DMS153 treated with DMSO at 0.1 percent for 48 hours (cell line): ENCODE results near the gene DST.

Experiments used
- DNase-seq: peaks from one replicate; lab custom pipeline; 2025; ENCODE audit not compliant: unreplicated experiment; lab: John Stamatoyannopoulos, UW

DST gene

DNA sequence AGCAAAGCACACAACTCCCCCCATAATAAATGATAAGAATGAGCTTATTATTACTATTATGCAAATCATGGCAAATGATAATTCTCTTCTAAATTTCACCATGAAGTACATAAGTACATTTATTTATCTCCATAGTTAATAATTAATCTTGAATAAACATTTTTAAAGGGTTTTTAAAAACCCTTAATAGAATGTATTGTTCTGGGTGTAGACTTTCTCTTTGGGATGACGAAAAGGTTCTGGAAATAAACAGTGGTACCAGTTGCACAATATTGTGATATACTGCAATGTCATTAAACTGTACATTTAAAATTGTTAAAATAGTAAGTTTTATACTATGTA is 18.0 kb downstream of the DST start:
- DNase-seq = no peak

DNA sequence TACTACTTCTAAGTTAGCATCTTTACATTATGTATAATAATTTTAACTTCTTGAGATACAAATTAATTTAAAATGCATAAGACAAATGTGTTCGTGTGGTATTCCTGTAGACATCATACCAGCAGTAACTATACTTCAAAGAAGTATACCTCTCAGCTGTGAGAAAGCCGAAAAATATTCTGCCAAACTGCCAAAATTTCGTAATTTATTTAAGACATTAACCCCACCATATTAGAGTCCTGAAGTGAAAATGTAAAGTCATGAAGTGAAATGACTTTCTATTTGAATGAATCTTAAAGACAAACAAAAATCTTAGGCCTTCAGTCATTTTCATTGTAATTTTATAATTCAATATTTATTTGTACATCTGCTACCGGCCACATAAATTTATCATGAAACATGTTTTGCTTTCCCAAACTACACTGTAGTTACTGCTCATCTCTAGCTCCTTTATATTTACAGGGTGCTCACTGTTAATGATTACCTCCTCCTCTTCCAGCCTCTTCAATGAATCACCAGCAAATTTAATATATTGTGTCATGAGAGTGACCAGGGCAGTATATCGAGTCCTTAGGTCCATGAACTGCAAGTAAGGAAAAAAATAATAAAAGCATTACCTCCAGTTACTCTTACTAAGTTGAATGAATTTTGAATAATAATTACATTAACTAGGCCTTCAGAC is 18.5 kb downstream of the DST start:
- DNase-seq = no peak

DNA sequence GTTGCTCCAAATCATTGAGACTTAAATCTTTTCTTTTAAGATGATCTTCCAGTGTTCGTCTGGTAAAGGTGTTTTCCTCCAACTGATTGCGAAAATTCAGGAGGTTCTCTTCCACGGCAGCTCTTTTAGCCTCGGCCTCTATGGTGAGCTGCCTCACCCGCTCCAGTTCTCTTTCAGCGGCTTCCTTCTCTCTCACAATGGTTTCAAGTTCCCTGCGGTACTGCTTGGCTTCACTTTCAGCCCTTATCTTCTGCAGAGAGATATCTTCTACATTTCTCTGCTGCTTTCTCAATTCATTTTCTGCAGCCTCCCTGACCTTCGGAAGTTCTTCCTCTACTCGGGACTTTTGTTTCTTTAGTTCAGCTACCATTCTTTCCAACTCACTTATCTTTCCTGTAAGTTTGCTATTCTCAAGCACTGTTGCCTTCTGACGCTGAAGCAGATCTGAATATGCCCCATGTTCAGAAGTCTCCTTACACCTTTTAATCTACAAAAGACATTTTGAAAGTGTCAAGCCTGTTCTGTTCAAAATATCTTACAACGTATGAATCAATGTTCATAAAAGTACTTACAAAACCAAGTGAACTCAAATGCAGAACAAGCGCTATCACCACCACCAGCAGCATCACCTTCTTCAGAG is 22.3 kb downstream of the DST start:
- DNase-seq = no peak

DNA sequence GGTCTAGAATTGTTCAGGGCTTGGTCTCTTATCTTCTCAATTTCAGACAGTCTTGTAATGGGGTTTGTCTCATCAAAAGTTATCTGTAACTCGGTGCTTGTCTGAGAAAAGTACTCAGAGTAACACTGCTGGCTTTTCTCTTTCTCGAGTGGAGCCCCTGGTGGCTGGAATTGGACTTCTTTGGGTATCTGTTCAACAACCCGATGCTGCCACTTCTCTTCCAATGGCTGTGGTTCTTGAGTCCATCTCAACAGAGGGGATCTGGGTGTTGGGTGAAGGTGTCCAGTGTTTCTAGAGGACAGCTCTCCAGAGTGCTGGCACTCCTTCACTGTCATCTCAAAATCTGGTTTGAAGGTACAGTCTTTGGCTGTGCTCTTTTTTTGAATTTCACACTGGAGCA is 24.6 kb downstream of the DST start:
- no peak for DNase-seq

DNA sequence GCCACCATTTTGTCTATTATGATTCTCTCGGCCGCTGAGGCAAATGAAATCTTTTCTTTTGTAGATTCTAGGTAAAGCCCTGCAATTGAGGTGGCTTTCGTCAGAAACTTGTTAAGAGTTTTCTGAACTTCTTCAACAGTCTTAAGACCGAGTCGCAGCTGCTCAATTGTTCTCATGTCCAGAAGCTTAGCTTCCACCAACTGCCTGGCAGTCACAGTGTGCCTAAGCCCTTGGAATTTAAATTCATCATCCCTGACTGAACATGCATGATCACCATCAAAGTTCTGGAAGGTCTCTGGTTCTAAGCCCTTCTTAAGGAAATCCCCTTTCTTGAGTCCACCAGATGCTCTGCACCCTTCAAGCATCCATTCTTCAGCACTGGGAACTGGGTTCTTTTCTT is 25.7 kb downstream of the DST start:
- DNase-seq = no peak

DNA sequence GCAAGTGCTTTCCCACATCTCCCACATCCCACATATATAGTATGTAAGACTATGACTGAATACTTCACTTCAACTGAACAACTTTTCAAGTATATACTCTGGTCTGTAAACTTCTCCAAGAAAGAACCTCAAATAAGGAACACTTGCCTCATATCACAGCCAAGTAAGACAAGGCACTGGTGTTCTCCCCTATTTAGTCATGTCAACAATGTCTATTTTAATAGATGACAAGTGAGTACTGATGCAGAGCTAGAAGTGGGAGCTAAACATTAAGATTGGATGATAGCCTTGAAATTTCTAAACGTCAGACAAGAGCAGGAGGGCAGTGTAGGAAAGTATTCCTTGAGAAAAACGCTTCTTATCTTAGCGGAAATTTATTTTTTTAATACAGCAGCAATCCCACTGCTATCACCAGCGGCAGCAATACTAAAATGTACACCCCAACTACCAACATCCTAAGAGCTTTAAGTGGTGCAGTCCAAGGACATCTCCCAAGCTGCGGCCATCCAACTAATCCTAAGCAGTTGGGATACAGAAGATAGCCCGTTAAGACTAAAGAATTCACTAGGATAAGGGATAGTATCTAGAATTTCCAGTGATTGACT is 29.3 kb downstream of the DST start:
- no peak for DNase-seq

DNA sequence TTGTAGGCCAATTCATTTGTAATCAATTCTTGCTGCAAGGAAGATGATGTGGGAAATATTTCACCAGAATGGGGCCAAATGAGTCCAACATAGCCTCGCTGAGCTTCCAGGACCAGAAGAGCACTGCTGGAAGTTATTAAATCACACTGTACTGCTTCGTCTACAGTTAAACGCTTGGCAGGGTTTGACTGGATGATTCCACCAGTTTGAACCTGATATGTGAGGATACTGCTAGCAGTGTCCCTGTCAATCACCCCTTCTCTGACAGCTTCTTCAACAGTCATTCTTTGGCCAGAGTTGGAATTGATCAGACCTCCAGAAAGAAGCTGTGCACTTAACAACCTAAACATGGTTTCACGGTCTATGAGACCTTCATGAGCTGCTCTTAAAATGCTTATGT is 34.4 kb downstream of the DST start:
- DNase-seq = no peak

DNA sequence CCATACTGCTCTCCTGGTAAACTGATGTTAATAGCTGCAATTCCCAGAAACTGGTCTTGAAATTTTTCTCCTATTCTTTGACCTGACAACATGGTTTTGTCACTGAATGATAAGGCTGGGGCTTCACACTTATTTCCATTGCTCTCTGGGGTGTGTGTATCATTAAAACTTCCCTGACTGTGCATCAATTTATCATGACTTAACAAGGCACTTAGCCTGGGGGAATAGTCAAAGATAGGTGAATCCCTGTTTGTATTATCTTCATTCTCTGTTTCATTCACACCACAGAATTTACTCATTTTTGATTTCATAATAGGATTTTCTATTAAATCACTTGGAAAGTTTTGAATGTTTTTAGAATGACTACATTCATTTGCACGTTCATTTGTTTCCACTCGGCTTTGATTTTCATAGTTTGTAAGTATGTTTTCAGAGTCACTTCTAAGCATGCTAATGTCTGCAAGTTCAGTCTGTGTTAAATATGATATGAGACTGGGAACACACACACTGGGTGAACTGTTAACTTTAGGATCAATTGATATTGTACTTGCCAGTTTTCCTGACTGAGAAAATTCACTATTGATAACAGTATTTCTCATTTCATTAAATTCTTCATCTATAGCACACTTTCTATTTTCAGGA is 35.5 kb downstream of the DST start:
- no peak for DNase-seq

DNA sequence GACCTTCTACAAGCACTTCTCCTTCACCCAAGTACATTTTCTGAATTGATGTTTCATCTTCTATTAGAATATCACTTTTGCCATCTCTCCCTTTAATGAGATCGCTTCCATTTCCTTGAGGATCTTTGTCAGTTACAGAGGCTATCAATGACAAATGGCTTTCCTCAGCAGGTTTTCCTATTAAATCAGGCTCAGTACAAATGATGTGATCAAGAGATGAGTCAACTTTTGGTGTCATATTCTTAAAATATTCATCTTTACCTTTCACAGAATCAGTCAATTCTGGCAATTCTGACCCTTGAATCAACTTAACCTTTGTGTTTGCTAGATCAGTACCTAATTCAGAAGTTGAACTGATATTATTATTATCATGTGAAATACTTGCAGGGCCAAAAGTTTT is 37.3 kb downstream of the DST start:
- DNase-seq = no peak

DNA sequence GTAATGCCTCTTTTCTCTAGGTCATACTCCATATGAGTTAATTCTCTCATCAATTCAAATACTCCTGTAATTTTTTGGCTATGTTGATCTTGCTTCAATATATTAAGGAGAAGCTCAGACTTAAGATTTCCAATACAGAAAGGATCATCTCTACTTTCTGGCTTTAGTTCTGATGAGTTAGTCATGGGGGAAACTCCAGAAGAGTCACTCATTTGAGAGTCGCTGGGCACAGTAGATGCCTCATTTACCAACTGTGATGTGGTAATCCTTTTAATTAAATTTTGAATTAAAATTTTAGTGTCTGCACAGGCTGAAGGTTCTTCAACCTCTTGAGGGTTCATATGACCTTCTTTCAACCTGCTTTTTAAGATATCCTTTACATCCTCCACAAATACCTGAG is 38.5 kb downstream of the DST start:
- DNase-seq = no peak

DNA sequence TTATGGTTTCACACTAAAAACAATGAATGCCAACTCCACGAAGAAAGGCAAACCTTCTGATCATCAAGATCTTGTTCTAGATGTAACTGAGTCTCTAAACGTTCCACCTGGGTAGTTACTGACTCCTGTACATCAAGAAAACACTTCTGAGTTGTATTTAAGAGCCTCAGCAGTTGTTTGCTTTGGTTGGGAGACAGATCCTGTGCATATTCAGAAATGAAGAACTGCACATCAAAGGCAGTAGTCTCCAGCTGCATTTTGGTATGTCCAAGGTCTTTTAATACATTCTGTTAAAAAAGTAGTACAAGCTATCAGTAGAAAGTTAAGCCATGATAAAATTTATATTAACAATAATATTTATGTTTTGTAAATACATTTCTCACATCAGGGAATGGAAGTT is 41.3 kb downstream of the DST start:
- no peak for DNase-seq

DNA sequence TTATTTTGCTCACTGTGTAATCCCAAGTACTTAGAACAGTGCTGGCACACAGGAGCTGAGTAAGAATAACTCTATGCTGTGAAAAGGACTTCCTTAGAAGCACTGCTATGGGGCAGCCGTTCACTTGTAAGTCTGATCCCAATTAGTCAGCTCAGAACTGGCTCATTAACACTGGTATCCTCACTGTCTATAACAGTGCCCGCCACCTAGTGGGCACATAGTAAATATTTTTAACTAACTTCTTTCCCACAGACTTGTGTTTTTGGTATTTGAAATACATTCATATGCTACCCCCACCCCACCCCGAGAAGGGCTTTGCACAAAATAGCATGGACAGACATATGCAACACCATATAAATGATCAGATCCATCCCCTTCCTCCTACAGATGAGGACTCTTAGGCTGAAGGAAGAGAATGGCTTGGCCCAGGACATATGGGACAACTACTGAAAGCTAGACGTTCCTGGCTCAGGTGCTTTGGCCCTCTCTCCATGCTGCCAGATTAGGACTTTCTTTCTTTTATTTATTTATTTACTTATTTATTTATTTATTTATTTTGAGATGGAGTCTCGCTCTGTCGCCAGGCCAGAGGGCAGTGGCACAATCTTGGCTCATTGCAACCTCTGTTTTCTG is 47.1 kb downstream of the DST start:
- peak; percentile 4 for DNase-seq

DNA sequence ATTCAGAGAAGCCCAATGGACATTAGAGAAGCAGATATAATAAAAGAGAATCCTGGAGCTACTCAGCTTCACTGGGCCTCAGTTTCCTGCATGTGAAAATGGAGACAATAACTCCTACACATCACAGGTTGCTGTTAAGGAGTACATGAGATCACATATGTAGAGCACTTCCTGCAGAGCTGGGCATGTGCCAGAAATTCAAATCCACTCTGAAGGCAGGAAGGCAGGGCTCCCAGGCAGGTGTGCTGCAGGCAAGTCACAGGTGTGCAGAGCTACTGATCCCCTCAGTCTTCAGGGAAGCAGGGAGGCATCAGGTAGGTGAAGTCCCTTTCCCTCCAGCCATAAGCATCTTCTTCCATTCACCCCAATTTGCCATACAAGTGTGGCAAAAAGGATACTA is 48.0 kb downstream of the DST start:
- peak; percentile 86 for DNase-seq

DNA sequence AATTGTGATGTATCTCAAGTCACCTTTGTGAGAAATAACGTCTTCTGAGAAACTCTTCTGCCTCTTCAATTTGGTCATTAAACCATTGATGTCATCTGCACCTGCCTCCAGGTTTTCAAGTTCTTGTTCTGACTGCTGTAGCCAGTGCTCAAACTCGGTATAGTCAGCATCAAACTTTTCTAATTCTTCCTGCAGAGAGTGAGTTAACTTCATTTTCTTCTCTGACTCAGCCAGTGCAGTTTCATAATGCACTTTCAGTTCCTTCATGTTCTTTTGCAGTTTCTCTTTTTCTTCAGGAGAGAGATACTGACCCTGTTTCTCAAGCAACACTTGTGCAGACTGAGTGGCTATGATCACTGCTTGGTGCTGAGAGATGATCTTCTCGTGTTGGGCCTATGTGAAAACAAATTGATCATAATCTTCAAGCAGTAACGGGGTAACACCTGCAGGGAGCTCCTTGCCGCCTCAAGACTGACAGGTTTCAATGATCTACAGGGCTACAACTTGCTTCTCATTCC is 48.8 kb downstream of the DST start:
- DNase-seq = no peak

DNA sequence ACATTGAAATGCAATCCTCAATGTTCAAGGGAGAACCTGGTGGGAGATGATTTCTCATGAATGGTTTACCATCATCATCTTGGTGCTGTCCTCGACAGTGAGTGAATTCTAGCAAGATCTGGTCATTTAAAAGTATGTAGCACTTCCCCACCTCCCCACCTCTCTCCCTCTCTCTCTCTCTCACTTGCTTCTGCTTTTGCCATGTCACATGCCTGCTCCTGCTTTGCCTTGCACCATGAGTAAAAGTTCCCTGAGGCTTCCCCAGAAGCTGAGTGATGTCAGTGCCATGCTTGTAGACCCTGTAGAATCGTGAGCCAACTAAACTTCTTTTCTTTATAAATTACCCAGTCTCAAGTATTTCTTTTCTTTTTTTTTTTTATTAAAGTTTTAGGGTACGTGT is 60.5 kb downstream of the DST start:
- DNase-seq = no peak

DNA sequence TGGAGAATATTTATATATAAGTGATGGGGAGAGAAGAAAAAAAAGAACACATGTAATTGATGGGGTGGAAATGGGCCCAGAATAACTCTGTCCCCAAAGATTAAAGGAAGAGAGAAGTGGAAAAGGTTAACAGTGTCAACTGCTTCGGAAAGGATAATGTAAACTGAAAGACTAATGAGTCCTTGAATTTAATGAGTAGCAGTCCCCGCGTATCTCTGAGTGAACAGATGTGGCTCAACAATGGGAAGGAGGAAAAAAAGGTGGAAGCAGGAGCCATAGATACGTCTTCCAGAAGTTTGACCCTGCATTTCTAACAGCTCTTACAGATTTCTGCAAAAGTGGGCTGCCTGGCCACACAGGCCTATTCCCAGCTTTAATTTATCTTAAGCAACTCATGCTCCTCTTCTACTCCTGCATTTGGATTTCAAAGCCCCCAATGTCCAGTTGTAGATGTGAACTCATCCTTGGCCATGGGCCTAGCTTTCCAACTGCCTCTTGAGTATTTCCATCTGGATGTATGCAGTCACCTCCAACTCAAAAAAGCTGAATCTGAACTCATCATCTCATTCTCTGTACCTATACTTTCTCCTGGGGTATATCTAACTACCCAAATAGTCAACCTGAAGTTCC is 61.3 kb downstream of the DST start:
- no peak for DNase-seq

DNA sequence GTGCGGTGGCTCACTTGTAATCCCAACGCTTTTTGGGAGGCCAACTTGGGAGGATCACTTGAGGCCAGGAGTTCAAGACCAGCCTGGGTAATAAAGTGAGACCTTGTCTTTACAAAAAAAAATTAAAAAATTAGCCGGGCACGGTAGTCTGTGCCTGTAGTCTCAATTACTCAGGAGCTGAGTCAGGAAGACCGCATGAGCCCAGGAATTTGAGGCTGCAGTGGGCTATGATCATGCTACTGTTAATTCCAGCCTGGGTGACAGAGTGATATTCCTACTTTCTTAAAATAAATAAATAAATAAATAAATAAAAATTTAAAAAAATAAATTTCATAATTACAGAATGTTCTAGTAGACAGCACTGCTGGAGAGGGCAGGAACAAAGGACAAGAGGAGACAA is 62.4 kb downstream of the DST start:
- no peak for DNase-seq

DNA sequence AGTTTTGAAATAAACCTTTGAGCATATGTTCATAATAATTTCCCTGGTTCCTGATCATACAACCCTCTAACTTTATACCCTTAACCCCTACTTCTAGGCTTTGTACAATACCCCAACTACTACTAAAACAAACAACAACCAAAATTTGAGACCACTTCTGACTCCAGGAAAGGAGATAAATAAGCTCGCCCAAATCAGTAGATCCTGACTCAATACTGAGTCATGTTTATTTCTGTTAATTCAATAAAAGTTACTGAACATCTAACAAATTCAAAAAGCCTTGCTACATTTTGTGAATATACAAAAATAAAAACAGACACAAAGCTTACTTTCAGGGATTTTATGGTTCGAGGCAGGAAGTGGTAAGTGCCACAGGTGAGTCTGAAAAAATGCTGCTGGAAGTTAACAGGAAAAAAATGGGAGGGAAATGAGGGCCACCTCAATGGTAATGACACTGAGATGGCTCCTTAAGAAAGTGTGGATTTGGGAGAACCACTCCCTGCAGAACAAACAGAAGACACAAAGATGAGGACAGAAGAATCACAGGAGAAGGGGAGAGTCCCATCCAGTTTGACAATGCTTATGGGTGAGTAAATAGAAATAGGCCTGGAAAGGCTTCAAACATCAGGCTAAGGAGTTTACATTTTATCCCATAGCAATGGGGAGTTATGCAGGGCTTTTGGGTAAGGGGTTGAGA is 63.4 kb downstream of the DST start:
- DNase-seq = no peak

DNA sequence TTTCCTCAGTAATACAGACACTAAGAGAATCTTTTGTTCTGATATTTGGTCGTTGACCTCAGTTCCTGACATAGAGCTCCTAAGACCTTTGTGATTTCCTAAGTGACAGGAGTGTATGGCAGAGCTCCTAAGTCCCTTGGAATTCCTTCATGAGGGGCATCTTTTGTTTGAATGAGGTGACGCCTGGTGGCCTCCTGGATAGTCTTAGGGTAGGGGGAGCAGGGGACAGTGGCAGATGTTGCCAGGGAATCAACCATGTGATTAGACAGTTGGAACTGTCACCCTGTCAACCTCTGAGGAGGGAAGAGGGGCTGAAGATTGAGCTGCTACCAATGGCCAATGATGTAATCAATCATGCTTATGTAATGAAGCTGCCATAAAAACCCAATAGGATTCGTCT is 67.0 kb downstream of the DST start:
- DNase-seq = no peak

DNA sequence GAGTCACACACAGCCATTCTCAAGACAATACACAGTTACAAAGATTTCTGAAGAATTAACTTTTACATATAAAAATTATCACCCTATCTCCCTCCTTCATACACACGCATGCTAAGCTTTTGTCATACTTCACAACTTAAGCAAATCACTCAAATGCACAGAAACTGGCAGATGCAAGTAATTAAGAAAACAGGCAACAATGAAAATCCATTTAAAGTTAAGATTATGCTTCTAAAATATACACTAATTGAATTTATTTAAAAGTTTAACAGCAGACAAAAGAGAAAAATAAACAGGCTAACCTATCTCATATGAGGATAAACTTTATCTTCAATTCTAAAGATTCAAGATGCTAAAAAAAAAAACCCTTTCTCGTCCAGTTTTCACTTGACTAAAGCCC is 68.4 kb downstream of the DST start:
- no peak for DNase-seq

DNA sequence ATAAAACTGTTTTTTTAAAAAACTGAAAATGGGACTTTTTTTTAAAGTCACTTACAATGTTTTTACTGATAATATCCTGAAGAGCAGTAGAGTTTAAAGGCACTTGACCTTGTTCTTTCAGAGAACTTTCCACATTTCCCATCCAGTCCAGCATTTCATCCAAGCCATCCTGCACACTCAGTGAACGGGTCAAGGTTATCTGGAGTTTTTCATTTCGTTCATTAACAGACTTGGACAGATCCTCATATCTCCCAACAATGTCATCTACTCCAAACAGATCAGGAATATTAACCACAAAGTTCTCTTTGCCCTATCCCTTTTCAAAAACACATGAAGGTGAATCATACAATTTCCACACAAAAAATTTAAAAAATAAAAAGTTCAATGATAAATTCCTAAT is 69.1 kb downstream of the DST start:
- DNase-seq = no peak
